K562 (cell line): ENCODE results near the gene TMEM72. TPM values are rescaled to one million over a fixed set of nuclear protein-coding genes. Genes with fewer than 3 reads are reported as not detected.

Source experiments
- ATAC-seq: fragments of 200-7000 bp; cut with Tn5 transposase; 3 replicates; pipeline ENCODE4 v1.9.1; 2020; ENCODE audit warnings: moderate library complexity
- BruUV-seq: library from RNA; stranded (reverse); fragments of 400-500 nt; replicated peaks from 2 replicates; lab custom pipeline; 2021; lab: Mats Ljungman, UMichigan
- CTCF ChIA-PET: fragments of 300-600 bp; formaldehyde crosslinking; extraction: SDS; loops from one replicate; lab custom pipeline; 2021; ENCODE audit warnings: low intra/inter-chr PET ratio; lab: Yijun Ruan, JAX
- POLR2A ChIA-PET: fragments of 300-600, 350-650 bp; sonication (Branson Sonifier 250); formaldehyde crosslinking; extraction: SDS; loops from one replicate; lab custom pipeline; 2021; ENCODE audit warnings: antibody characterized with exemption, inconsistent platforms; lab: Yijun Ruan, JAX
- DNase-seq, 4 experiments: peaks; one replicate each; pipeline versions ENCODE4 v3.0.0 to v3.0.0-alpha.2; 2011 to 2018; ENCODE audit warnings: low spot score in 3 of 4, mixed read lengths in 3 of 4; ENCODE audit errors: extremely low read depth in 1 of 4
- FAIRE-seq: peaks from 2 replicates; lab custom pipeline; 2011; peaks lifted over from hg19 to GRCh38; lab: Jason Lieb, UNC
- H2AFZ ChIP-seq: 2 replicates; pipeline ENCODE4 v1.6.0; 2011; ENCODE audit warnings: low read depth, low read length, control low read depth, inconsistent platforms
- H3K27ac ChIP-seq: fragments of 200-600 bp; 3 replicates; pipeline ENCODE4 v1.8.0; 2011; ENCODE audit warnings: low read depth, mild to moderate bottlenecking, control low read depth, inconsistent platforms, low read length, moderate library complexity, mixed read lengths; ENCODE audit errors: extremely low read depth
- H3K27me3 ChIP-seq, 2 experiments: fragments of 300-600 bp in 1 of 2; 2 replicates in 1 of 2; 3 replicates in 1 of 2; pipeline versions ENCODE4 v1.6.0 to v1.8.0; 2011; ENCODE audit warnings: inconsistent platforms in 2 of 2, low read length in 2 of 2, mild to moderate bottlenecking in 1 of 2, mixed read lengths in 1 of 2, moderate library complexity in 1 of 2; ENCODE audit not compliant: control insufficient read depth in 2 of 2, insufficient read depth in 2 of 2
- H3K36me3 ChIP-seq: fragments of 300-600 bp; 3 replicates; pipeline ENCODE4 v1.8.0; 2011; ENCODE audit warnings: mild to moderate bottlenecking, low read length, inconsistent platforms; ENCODE audit not compliant: control insufficient read depth, insufficient read depth
- H3K4me1 ChIP-seq, 2 experiments: fragments of 200-600 bp in 1 of 2; replicated peaks in 1 of 2; 2 replicates in 1 of 2; 3 replicates in 1 of 2; pipeline versions ENCODE4 v1.5.1 to v1.8.0; 2011; ENCODE audit warnings: inconsistent platforms in 2 of 2, low read length in 2 of 2, mild to moderate bottlenecking in 1 of 2, mixed read lengths in 1 of 2, moderate library complexity in 1 of 2; ENCODE audit not compliant: control insufficient read depth in 2 of 2, insufficient read depth in 2 of 2
- H3K4me2 ChIP-seq: 2 replicates; pipeline ENCODE4 v1.6.1; 2011; ENCODE audit warnings: low read length, control low read depth, inconsistent platforms, mixed read lengths; ENCODE audit not compliant: insufficient read depth
- H3K4me3 ChIP-seq: fragments of 200-600 bp; sonication (generic), shearing (Covaris generic); 2 replicates; pipeline ENCODE4 v1.5.1; 2016; ENCODE audit warnings: control low read depth, inconsistent platforms
- H3K79me2 ChIP-seq: fragments of 200-600 bp; 3 replicates; pipeline ENCODE4 v1.8.0; 2011; ENCODE audit warnings: low read length, inconsistent platforms; ENCODE audit not compliant: control insufficient read depth, insufficient read depth
- H3K9ac ChIP-seq, 2 experiments: 2 replicates each; pipeline versions ENCODE4 v1.6.0 to v1.6.1; 2011; ENCODE audit warnings: low read depth in 2 of 2, low read length in 2 of 2, control low read depth in 1 of 2, inconsistent platforms in 1 of 2, mild to moderate bottlenecking in 1 of 2, mixed read lengths in 1 of 2; ENCODE audit not compliant: insufficient read depth in 1 of 2
- H3K9me1 ChIP-seq: one replicate; pipeline ENCODE4 v1.6.0; 2011; ENCODE audit warnings: inconsistent platforms, mild to moderate bottlenecking, low read length, moderate library complexity; ENCODE audit not compliant: control insufficient read depth, insufficient read depth
- H3K9me3 ChIP-seq: replicated peaks from 2 replicates; pipeline ENCODE4 v1.5.1; 2011; ENCODE audit warnings: low read depth, low read length, inconsistent platforms; ENCODE audit not compliant: control insufficient read depth, insufficient read depth
- H4K20me1 ChIP-seq: replicated peaks from 2 replicates; pipeline ENCODE4 v1.6.1; 2011; ENCODE audit warnings: low read length, inconsistent platforms, mixed read lengths; ENCODE audit not compliant: control insufficient read depth, insufficient read depth
- CEBPB ChIP-seq: fragments of 450-650 bp; IDR thresholded peaks from 2 replicates; pipeline ENCODE4 v1.6.1; 2016; ENCODE audit warnings: missing genetic modification characterization, missing compliant biosample characterization
- CEBPG ChIP-seq, 3 experiments: fragments of 200-800 bp in 1 of 3; sonication (Bioruptor generic) in 1 of 3; sonication (generic) in 1 of 3; formaldehyde crosslinking in 1 of 3; IDR thresholded peaks in 2 of 3; conservative IDR thresholded peaks in 1 of 3; 2 replicates each; pipeline versions ENCODE4 v1.6.1 to v1.8.0; 2016 to 2022; ENCODE audit warnings: missing compliant biosample characterization in 2 of 3, missing genetic modification characterization in 2 of 3, mild to moderate bottlenecking in 1 of 3, missing genetic modification reagents in 1 of 3
- CREBBP ChIP-seq: IDR thresholded peaks from one replicate; pipeline ENCODE4 v1.6.1; 2012; ENCODE audit warnings: low read depth, mild to moderate bottlenecking, control low read depth, inconsistent platforms, low read length
- JUNB ChIP-seq: fragments of 450-650 bp; formaldehyde crosslinking; conservative IDR thresholded peaks from 2 replicates; pipeline ENCODE4 v1.4.0; 2020; ENCODE audit warnings: mild to moderate bottlenecking
- KDM5B ChIP-seq: fragments of 200-600 bp; sonication (generic); IDR thresholded peaks from 2 replicates; pipeline ENCODE4 v1.6.1; 2012; ENCODE audit warnings: low read depth, mild to moderate bottlenecking, moderate library complexity, low read length, control low read depth, inconsistent platforms; ENCODE audit not compliant: insufficient replicate concordance
- KLF6 ChIP-seq: fragments of 250-450 bp; sonication (Bioruptor Pico); IDR thresholded peaks from 2 replicates; pipeline ENCODE4 v1.4.0; 2020; ENCODE audit warnings: mild to moderate bottlenecking, moderate library complexity, borderline replicate concordance
- MEF2A ChIP-seq: IDR thresholded peaks from 2 replicates; pipeline ENCODE4 v1.6.1; 2011; ENCODE audit warnings: low read depth, mild to moderate bottlenecking, low read length, moderate library complexity; ENCODE audit not compliant: control insufficient read depth
- PTTG1 ChIP-seq: fragments of 450-650 bp; IDR thresholded peaks from 2 replicates; pipeline ENCODE4 v1.6.1; 2016; ENCODE audit warnings: low read depth, mild to moderate bottlenecking, missing genetic modification characterization, missing compliant biosample characterization
- RHOXF2B ChIP-seq: fragments of 250-450 bp; sonication (Bioruptor Pico); conservative IDR thresholded peaks from 2 replicates; pipeline ENCODE4 v1.5.1; 2021
- ZBED1 ChIP-seq: IDR thresholded peaks from 2 replicates; pipeline ENCODE4 v1.6.1; 2014
- WGBS: fragments of 100-300 bp; shearing (Covaris generic); methylation state at CpG from one replicate; pipeline ENCODE4 v1.1.6; 2016; ENCODE audit warnings: low coverage, mixed read lengths; ENCODE audit not compliant: insufficient coverage; ENCODE audit errors: missing lambda C conversion rate; 5-methylcytosine and 5-hydroxymethylcytosine counted together
- in situ Hi-C: fragments of 300-500 bp; cut with MboI; formaldehyde crosslinking; loops from 4 replicates; pipeline ENCODE4 v1.15.0; 2018; ENCODE audit warnings: inconsistent platforms, mixed read lengths
- intact Hi-C: fragments of 100-400 bp; cut with micrococcal nuclease; formaldehyde crosslinking; loops from 2 replicates; pipeline ENCODE4 v1.14.2; 2022
- polyA plus RNA-seq, 8 experiments: library from polyadenylated mRNA; depleted of rRNA in 4 of 8; stranded (reverse) in 5 of 8; unstranded in 3 of 8; fragments of >200 nt; fragmentation: Nextera tagmentation in 2 of 8; fragmentation: Illumina TruSeq in 1 of 8; extraction: Ambion mirVana in 2 of 8; extraction: Trizol in 1 of 8; gene quantifications; 2 replicates each; pipeline versions ENCODE4 v1.2.1 to v1.2.3, GENCODE V29; 2011 to 2014; ENCODE audit warnings: inconsistent platforms in 1 of 8, missing spikeins in 1 of 8
- total RNA-seq, 7 experiments: library from RNA; depleted of rRNA in 6 of 7; stranded (reverse); fragments of >200 nt in 6 of 7; fragmentation: Illumina TruSeq in 2 of 7; extraction: Trizol in 2 of 7; gene quantifications; 2 replicates each; pipeline versions ENCODE4 v1.2.1 to v1.2.3, GENCODE V29; 2011 to 2021; ENCODE audit warnings: low replicate concordance in 1 of 7
- TF ChIP-seq, protein P1 (sequence below): fragments of 450-650 bp; IDR thresholded peaks from 2 replicates; pipeline ENCODE4 v1.6.1; 2016; ENCODE audit warnings: missing biosample characterization, missing genetic modification characterization

The TMEM72 gene
- total and polyA plus RNA-seq, 9 of the 15 experiments (the other 6 are each of a cell fraction or from before 2014, with no cell fraction given) = not detected

DNA sequence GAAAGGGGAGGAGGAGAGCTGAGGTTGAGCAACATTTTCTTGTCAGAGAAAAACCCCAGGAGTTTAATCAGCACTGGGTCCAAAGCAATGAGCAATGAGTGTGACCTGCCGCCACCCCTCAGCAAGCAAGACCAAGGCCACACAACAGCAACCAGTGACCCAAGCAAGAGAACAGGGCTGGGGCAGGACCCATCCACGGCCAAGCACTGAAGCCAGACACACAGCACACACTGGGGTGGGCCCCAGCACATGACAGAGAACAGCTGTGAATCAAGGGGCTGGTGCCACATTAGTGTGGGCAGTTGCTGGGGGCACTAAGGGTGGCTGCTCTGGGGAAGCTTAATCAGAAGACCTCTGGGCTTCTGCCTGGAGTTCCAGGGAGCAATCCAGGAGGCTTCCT lies 16.2 kb downstream of the TMEM72 start:
- 0% methylated on average over 2 of the region's 2 CpGs for WGBS
- Histone ChIP-seq H3K4me1 (peaks cover 0 to 5% of the 10 kb centered on the region in 2 experiments; a peak in 1 of 5 replicates), H3K36me3 (no peaks in the 10 kb centered on the region), H3K9ac (peak overlapping the region in 1 of 2 experiments; percentile 62; a peak in 1 of 4 replicates), H3K27ac (no peak overlapping the region), H3K79me2 (no peaks in the 10 kb centered on the region), H4K20me1 (no peaks in the 10 kb centered on the region), H3K9me3 (no peaks in the 10 kb centered on the region), H3K9me1 (no peaks in the 10 kb centered on the region), H3K4me2 (no peak overlapping the region), H2AFZ (no peak overlapping the region), H3K27me3 (peaks cover 0 to 40% of the 10 kb centered on the region in 2 experiments; a peak in 3 of 5 replicates), H3K4me3 (no peak overlapping the region)
- intact Hi-C loops (no loop called here), in situ Hi-C loops (no loop called here)
- TF ChIP-seq PTTG1 (tag) (no peak), CEBPB (tag) (peak; percentile 4; the same call in 1 of the 2 replicates), CEBPG (CRISPR knock-in tag; IDR thresholded peaks at IDR 0.05) (no peak), CEBPG (tag; conservative IDR thresholded peaks at IDR 0.05 in 1 of 2, IDR thresholded peaks at IDR 0.05 in 1 of 2) (0 out of 4 replicates have a peak, but pooled peaks of 1 of the 2 experiments have one; percentile 6)
- CTCF ChIA-PET = no interaction called here
- ATAC-seq = no peak
- POLR2A ChIA-PET = interaction anchor here (0.5 kb wide), 1 partner anchor 563 kb away, joined by 3 read pairs; no protein-coding TSS in a partner anchor
- no peak for DNase-seq
- BruUV-seq = no TSS peak
- FAIRE-seq = no peak

DNA sequence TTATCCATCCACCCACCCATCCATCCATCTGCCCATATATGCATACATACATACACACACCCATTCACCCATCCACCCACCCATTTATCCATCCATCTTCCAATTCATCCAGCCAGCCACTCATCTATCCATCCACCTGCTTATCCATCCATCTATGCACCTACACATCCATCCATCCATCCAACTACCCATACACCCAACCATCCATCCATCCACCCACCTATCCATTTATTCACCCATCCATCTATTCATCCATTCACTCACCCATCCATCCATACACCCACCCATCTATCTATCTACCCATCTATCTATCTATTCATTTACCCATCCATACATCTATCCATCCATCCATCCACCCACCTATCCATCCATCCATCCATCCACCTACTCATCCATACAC lies 17.3 kb downstream of the TMEM72 start:
- no peaks in the 10 kb centered on the region for H3K36me3 ChIP-seq
- H3K27me3 ChIP-seq = peaks cover under 1 to 36% of the 10 kb centered on the region in 2 experiments; a peak in 4 of 5 replicates
- BruUV-seq = no TSS peak
- no peak overlapping the region for H2AFZ ChIP-seq
- ATAC-seq (no peak), DNase-seq (no peak), FAIRE-seq (no peak)
- no peak overlapping the region for H3K4me3 ChIP-seq
- in situ Hi-C loops (no loop called here), intact Hi-C loops (no loop called here)
- H3K9ac ChIP-seq = no peak overlapping the region
- no peaks in the 10 kb centered on the region for H3K79me2 ChIP-seq
- no peaks in the 10 kb centered on the region for H3K9me1 ChIP-seq
- H3K27ac ChIP-seq = no peak overlapping the region
- POLR2A ChIA-PET = interaction anchor here (1.6 kb wide), 1 partner anchor 50 kb away, joined by 4 read pairs; the partner anchor contains the start of gene DEPP1
- H3K9me3 ChIP-seq = no peaks in the 10 kb centered on the region
- H3K4me2 ChIP-seq = no peak overlapping the region
- CTCF ChIA-PET = no interaction called here
- no peaks in the 10 kb centered on the region; the same call in 1 of the 2 replicates for H4K20me1 ChIP-seq
- peaks cover 0 to 5% of the 10 kb centered on the region in 2 experiments; a peak in 1 of 5 replicates for H3K4me1 ChIP-seq
- TF ChIP-seq, protein P1, sequence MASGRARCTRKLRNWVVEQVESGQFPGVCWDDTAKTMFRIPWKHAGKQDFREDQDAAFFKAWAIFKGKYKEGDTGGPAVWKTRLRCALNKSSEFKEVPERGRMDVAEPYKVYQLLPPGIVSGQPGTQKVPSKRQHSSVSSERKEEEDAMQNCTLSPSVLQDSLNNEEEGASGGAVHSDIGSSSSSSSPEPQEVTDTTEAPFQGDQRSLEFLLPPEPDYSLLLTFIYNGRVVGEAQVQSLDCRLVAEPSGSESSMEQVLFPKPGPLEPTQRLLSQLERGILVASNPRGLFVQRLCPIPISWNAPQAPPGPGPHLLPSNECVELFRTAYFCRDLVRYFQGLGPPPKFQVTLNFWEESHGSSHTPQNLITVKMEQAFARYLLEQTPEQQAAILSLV = no peak
- TF ChIP-seq CREBBP (peak; percentile 38), KDM5B (no peak), ZBED1 (no peak), RHOXF2B (CRISPR knock-in tag) (no peak), MEF2A (no peak), JUNB (CRISPR knock-in tag) (no peak), KLF6 (CRISPR knock-in tag) (no peak)
